ENCODE data around the gene ERC2. TPM values are rescaled to one million over a fixed set of nuclear protein-coding genes. Genes with fewer than 3 reads are reported as not detected.

Gene ERC2
- total RNA-seq, 2 donors from 2014 or later = 16.1 to 22.8 TPM

- Mint-ChIP-seq H3K4me1 (no peaks in the 10 kb centered on the region), H3K27me3 (ENCODE audit: insufficient read depth) (no peaks in the 10 kb centered on the region), H3K36me3 (ENCODE audit: low read depth) (peaks cover 11% of the 10 kb centered on the region), H3K9me3 (peaks cover 26% of the 10 kb centered on the region), H3K4me3 (no peak overlapping the region), H3K27ac (no peak overlapping the region)
- no peak overlapping the region for H3K4me3 ChIP-seq (ENCODE audit: low read length)
- no peak for DNase-seq
- H3K27ac ChIP-seq (ENCODE audit: low read depth, low read length) = no peak overlapping the region
- no peaks in the 10 kb centered on the region for H3K36me3 ChIP-seq (ENCODE audit: control insufficient read depth, insufficient read depth, low read length)
- H3K9me3 ChIP-seq (ENCODE audit: control insufficient read depth, low read length) = peaks cover 5% of the 10 kb centered on the region
- TF ChIP-seq, protein P1, sequence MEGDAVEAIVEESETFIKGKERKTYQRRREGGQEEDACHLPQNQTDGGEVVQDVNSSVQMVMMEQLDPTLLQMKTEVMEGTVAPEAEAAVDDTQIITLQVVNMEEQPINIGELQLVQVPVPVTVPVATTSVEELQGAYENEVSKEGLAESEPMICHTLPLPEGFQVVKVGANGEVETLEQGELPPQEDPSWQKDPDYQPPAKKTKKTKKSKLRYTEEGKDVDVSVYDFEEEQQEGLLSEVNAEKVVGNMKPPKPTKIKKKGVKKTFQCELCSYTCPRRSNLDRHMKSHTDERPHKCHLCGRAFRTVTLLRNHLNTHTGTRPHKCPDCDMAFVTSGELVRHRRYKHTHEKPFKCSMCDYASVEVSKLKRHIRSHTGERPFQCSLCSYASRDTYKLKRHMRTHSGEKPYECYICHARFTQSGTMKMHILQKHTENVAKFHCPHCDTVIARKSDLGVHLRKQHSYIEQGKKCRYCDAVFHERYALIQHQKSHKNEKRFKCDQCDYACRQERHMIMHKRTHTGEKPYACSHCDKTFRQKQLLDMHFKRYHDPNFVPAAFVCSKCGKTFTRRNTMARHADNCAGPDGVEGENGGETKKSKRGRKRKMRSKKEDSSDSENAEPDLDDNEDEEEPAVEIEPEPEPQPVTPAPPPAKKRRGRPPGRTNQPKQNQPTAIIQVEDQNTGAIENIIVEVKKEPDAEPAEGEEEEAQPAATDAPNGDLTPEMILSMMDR (conservative IDR thresholded peaks at IDR 0.05) = no peak
- H3K4me1 ChIP-seq (ENCODE audit: control insufficient read depth, insufficient read depth, low read length) = no peaks in the 10 kb centered on the region
- H3K27me3 ChIP-seq (ENCODE audit: control insufficient read depth, insufficient read depth, low read length, poor library complexity, severe bottlenecking) = no peaks in the 10 kb centered on the region
- WGBS, 2 experiments (ENCODE audit: insufficient coverage in 1 of 2, insufficient read length in 1 of 2) = 90 to 93% methylated on average over 3 to 7 of the region's 7 CpGs
- no peak overlapping the region for H3K9ac ChIP-seq (ENCODE audit: extremely low read depth, low read length, poor library complexity, severe bottlenecking)
Measured at GRCh38 chr3:56379723-56380287, 88.5 kb downstream of the ERC2 start.

DNA sequence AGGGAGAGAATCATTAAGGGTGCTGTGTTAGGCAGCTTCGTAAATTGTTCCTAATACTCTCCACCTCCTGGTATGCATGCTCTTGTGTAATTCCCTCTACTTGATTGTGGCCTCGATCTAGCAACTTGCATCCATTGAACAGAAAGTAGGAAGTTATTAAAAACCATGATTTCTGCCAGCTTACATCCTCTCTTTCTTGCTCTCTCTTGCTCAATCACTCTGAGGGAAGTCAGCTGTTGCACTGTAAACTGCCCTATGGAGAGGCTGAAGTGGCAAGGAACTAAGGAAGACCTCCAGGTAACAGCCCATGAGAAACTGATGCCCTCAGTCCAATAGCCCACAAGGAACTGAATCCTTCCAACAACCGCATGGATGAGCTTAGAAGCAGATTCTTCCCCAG, 92.6 kb downstream of the ERC2 start:
- no peak for DNase-seq
- no peaks in the 10 kb centered on the region for H3K27me3 Mint-ChIP-seq (ENCODE audit: insufficient read depth)
- H3K4me3 Mint-ChIP-seq = no peak overlapping the region
- peaks cover 11% of the 10 kb centered on the region for H3K36me3 Mint-ChIP-seq (ENCODE audit: low read depth)
- WGBS, 2 experiments (ENCODE audit: insufficient coverage in 1 of 2, insufficient read length in 1 of 2) = 82 to 96% methylated on average over 2 to 3 of the region's 3 CpGs
- no peaks in the 10 kb centered on the region for H3K36me3 ChIP-seq (ENCODE audit: control insufficient read depth, insufficient read depth, low read length)
- H3K27me3 ChIP-seq (ENCODE audit: control insufficient read depth, insufficient read depth, low read length, poor library complexity, severe bottlenecking) = no peaks in the 10 kb centered on the region
- peaks cover 5% of the 10 kb centered on the region for H3K4me1 Mint-ChIP-seq
- no peaks in the 10 kb centered on the region for H3K4me1 ChIP-seq (ENCODE audit: control insufficient read depth, insufficient read depth, low read length)
- no peak overlapping the region for H3K9ac ChIP-seq (ENCODE audit: extremely low read depth, low read length, poor library complexity, severe bottlenecking)
- TF ChIP-seq, protein P1 (conservative IDR thresholded peaks at IDR 0.05) = no peak
- H3K9me3 ChIP-seq (ENCODE audit: control insufficient read depth, low read length) = peaks cover 5% of the 10 kb centered on the region
- H3K9me3 Mint-ChIP-seq = peaks cover 26% of the 10 kb centered on the region
- H3K27ac ChIP-seq (ENCODE audit: low read depth, low read length) = no peak overlapping the region
- H3K27ac Mint-ChIP-seq = no peak overlapping the region
- H3K4me3 ChIP-seq (ENCODE audit: low read length) = no peak overlapping the region

DNA sequence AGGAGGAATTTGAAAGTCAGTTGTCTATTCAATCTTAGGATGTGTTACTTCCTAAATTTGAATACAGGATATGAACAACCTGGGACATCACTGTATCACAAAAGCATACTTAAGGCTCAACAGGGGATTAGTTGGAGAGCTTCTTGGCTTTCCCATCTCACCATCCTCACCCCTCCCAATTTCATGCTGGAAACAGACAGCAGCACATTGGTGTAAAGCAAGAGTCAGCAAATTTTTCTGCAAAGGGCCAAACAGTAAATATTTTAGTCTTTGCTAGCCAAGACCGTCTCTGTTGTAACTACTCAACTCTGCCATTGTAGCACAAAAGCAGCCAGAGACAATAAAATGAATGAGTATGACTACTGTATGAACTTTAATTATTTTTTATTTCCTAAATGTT, 94.9 kb downstream of the ERC2 start:
- no peaks in the 10 kb centered on the region for H3K27me3 ChIP-seq (ENCODE audit: control insufficient read depth, insufficient read depth, low read length, poor library complexity, severe bottlenecking)
- Mint-ChIP-seq H3K27me3 (ENCODE audit: insufficient read depth) (no peaks in the 10 kb centered on the region), H3K27ac (no peak overlapping the region), H3K36me3 (ENCODE audit: low read depth) (peaks cover 11% of the 10 kb centered on the region), H3K9me3 (peaks cover 26% of the 10 kb centered on the region), H3K4me1 (peaks cover 6% of the 10 kb centered on the region), H3K4me3 (no peak overlapping the region)
- H3K9me3 ChIP-seq (ENCODE audit: control insufficient read depth, low read length) = peaks cover 5% of the 10 kb centered on the region
- no peak overlapping the region for H3K4me3 ChIP-seq (ENCODE audit: low read length)
- H3K4me1 ChIP-seq (ENCODE audit: control insufficient read depth, insufficient read depth, low read length) = no peaks in the 10 kb centered on the region
- no peak overlapping the region for H3K27ac ChIP-seq (ENCODE audit: low read depth, low read length)
- TF ChIP-seq, protein P1 (conservative IDR thresholded peaks at IDR 0.05) = no peak
- DNase-seq = peak; percentile 61
- 67% methylated on average over 1 of the region's 1 CpG for WGBS, 2 experiments (ENCODE audit: insufficient coverage in 1 of 2, insufficient read length in 1 of 2)
- no peaks in the 10 kb centered on the region for H3K36me3 ChIP-seq (ENCODE audit: control insufficient read depth, insufficient read depth, low read length)
- no peak overlapping the region for H3K9ac ChIP-seq (ENCODE audit: extremely low read depth, low read length, poor library complexity, severe bottlenecking)
